Measurements from ENCODE around the gene TRAF4. TPM values are rescaled to one million over a fixed set of nuclear protein-coding genes. Genes with fewer than 3 reads are reported as not detected.

Gene TRAF4
- polyA plus RNA-seq, 1 donor from 2014 or later = 139 TPM

DNA sequence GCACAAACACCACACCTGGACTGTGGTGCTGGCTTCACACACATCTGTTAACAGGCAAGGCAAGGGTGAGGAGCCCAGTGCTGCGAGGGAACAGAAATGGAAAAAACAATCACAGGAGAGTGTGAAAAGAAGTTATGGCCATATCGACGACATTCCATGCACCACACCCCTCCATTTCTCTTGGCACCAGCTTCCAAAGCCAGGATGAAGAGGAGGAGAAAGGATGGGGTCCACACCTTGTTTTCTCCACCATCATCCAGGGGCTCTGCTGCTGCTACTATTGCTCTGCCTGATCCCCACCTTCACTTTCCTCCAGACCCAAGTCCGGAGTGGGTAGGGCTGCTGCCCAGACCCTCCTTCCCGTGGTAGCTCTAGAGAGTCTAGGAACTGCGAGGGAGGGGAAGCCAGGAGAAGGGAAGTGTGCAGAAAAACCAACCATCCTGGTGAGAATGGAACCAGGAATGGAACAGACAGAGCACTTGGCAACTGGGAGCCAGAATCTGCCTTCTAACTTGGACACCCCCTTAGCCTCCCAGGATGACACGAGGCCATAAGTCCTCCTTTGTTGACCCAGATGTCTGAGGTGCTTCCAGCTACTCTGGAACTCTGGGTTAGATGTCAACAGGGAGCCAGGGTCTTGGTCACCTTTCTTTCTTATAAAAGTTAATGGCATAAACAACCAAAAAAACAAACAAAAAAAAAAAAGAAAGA lies 31.0 kb upstream of the TRAF4 start:
- Histone ChIP-seq H3K4me3 (ENCODE audit: low read length) (no peak overlapping the region), H4K20me1 (ENCODE audit: insufficient read depth) (no peaks in the 10 kb centered on the region), H3F3A (ENCODE audit: insufficient read depth, low read length, poor library complexity, severe bottlenecking) (peaks cover 3% of the 10 kb centered on the region), H3K9me3 (ENCODE audit: low read length) (no peaks in the 10 kb centered on the region), H2AFZ (ENCODE audit: low read depth, low read length) (no peak overlapping the region), H3K27ac (ENCODE audit: low read length) (no peak overlapping the region), H3K9ac (ENCODE audit: low read length) (no peak overlapping the region), H3K9me2 (ENCODE audit: insufficient read depth, low read length) (no peaks in the 10 kb centered on the region), H3K27me3 (ENCODE audit: insufficient read depth, low read depth, low read length) (peaks cover 20% of the 10 kb centered on the region), H3K79me2 (replicated peaks; ENCODE audit: insufficient read depth, low read length) (no peaks in the 10 kb centered on the region), H3K36me3 (ENCODE audit: insufficient read depth, low read length) (no peaks in the 10 kb centered on the region), H3K4me2 (ENCODE audit: low read length) (no peak overlapping the region)
- no peak for TF ChIP-seq EP300 (conservative IDR thresholded peaks at IDR 0.05; ENCODE audit: poor library complexity, severe bottlenecking)
- TF ChIP-seq TAF1 (IDR thresholded peaks at IDR 0.05; ENCODE audit: low read depth) = no peak
- no peak for TF ChIP-seq EZH2 (IDR thresholded peaks at IDR 0.05; ENCODE audit: borderline replicate concordance, insufficient read depth, low read length, poor library complexity, severe bottlenecking)
- TF ChIP-seq MXI1 (conservative IDR thresholded peaks at IDR 0.05; ENCODE audit: poor library complexity, severe bottlenecking) = no peak
- no peak for TF ChIP-seq CTCF (IDR thresholded peaks at IDR 0.05; ENCODE audit: poor library complexity, severe bottlenecking)
- no peak for TF ChIP-seq RAD21 (conservative IDR thresholded peaks at IDR 0.05)
- TF ChIP-seq SMC3 (conservative IDR thresholded peaks at IDR 0.05; ENCODE audit: poor library complexity) = no peak
- TF ChIP-seq, protein P1, sequence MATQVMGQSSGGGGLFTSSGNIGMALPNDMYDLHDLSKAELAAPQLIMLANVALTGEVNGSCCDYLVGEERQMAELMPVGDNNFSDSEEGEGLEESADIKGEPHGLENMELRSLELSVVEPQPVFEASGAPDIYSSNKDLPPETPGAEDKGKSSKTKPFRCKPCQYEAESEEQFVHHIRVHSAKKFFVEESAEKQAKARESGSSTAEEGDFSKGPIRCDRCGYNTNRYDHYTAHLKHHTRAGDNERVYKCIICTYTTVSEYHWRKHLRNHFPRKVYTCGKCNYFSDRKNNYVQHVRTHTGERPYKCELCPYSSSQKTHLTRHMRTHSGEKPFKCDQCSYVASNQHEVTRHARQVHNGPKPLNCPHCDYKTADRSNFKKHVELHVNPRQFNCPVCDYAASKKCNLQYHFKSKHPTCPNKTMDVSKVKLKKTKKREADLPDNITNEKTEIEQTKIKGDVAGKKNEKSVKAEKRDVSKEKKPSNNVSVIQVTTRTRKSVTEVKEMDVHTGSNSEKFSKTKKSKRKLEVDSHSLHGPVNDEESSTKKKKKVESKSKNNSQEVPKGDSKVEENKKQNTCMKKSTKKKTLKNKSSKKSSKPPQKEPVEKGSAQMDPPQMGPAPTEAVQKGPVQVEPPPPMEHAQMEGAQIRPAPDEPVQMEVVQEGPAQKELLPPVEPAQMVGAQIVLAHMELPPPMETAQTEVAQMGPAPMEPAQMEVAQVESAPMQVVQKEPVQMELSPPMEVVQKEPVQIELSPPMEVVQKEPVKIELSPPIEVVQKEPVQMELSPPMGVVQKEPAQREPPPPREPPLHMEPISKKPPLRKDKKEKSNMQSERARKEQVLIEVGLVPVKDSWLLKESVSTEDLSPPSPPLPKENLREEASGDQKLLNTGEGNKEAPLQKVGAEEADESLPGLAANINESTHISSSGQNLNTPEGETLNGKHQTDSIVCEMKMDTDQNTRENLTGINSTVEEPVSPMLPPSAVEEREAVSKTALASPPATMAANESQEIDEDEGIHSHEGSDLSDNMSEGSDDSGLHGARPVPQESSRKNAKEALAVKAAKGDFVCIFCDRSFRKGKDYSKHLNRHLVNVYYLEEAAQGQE (IDR thresholded peaks at IDR 0.05; ENCODE audit: borderline replicate concordance) = no peak
- no peak for TF ChIP-seq POLR2AphosphoS5 (IDR thresholded peaks at IDR 0.05)

DNA sequence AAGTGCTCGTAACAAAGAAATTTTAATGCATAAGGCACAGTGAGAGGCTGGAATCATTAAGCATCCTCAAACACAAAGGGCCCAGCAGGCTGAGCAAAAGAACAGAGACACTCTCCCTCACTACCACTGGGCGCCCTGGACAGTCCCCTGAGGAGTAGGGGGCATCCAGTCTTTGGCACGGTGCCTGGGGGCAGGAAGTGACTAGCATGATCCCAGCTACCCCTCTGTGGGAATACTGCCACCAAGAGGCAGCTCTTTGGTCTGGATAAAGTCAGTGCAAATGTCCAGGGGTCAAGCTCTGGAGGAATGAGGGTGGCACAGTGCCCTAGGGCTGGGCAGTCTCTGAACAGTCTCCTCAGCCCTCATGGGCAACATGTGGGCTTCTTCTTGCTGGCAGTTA lies 29.5 kb upstream of the TRAF4 start:
- Histone ChIP-seq H3K4me3 (ENCODE audit: low read length) (no peak overlapping the region), H3K36me3 (ENCODE audit: insufficient read depth, low read length) (no peaks in the 10 kb centered on the region), H3K79me2 (replicated peaks; ENCODE audit: insufficient read depth, low read length) (no peaks in the 10 kb centered on the region), H3F3A (ENCODE audit: insufficient read depth, low read length, poor library complexity, severe bottlenecking) (peaks cover 3% of the 10 kb centered on the region), H3K9ac (ENCODE audit: low read length) (no peak overlapping the region), H2AFZ (ENCODE audit: low read depth, low read length) (no peak overlapping the region), H3K27me3 (ENCODE audit: insufficient read depth, low read depth, low read length) (peaks cover 28% of the 10 kb centered on the region), H3K9me3 (ENCODE audit: low read length) (no peaks in the 10 kb centered on the region), H3K9me2 (ENCODE audit: insufficient read depth, low read length) (no peaks in the 10 kb centered on the region), H4K20me1 (ENCODE audit: insufficient read depth) (no peaks in the 10 kb centered on the region), H3K4me2 (ENCODE audit: low read length) (no peak overlapping the region), H3K27ac (ENCODE audit: low read length) (no peak overlapping the region)
- TF ChIP-seq POLR2AphosphoS5 (IDR thresholded peaks at IDR 0.05) (no peak), RAD21 (conservative IDR thresholded peaks at IDR 0.05) (no peak), TAF1 (IDR thresholded peaks at IDR 0.05; ENCODE audit: low read depth) (no peak), EP300 (conservative IDR thresholded peaks at IDR 0.05; ENCODE audit: poor library complexity, severe bottlenecking) (no peak), MXI1 (conservative IDR thresholded peaks at IDR 0.05; ENCODE audit: poor library complexity, severe bottlenecking) (no peak), SMC3 (conservative IDR thresholded peaks at IDR 0.05; ENCODE audit: poor library complexity) (no peak), EZH2 (IDR thresholded peaks at IDR 0.05; ENCODE audit: borderline replicate concordance, insufficient read depth, low read length, poor library complexity, severe bottlenecking) (no peak), CTCF (IDR thresholded peaks at IDR 0.05; ENCODE audit: poor library complexity, severe bottlenecking) (no peak)
- TF ChIP-seq, protein P1 (IDR thresholded peaks at IDR 0.05; ENCODE audit: borderline replicate concordance) = no peak

Data from neural cell (in vitro differentiated cells).